HS-5 (cell line): Measurements from ENCODE around the gene PCDHA13.
"Not testable (repeated sequence)": the region's sequence is repeated elsewhere in the genome, so short reads cannot be mapped to it uniquely, and the experiment has no call there.

ENCODE experiments used
- DNase-seq: peaks from one replicate; pipeline ENCODE4 v3.0.0-alpha.2; 2012; ENCODE audit warnings: low read depth

The PCDHA13 gene

DNA sequence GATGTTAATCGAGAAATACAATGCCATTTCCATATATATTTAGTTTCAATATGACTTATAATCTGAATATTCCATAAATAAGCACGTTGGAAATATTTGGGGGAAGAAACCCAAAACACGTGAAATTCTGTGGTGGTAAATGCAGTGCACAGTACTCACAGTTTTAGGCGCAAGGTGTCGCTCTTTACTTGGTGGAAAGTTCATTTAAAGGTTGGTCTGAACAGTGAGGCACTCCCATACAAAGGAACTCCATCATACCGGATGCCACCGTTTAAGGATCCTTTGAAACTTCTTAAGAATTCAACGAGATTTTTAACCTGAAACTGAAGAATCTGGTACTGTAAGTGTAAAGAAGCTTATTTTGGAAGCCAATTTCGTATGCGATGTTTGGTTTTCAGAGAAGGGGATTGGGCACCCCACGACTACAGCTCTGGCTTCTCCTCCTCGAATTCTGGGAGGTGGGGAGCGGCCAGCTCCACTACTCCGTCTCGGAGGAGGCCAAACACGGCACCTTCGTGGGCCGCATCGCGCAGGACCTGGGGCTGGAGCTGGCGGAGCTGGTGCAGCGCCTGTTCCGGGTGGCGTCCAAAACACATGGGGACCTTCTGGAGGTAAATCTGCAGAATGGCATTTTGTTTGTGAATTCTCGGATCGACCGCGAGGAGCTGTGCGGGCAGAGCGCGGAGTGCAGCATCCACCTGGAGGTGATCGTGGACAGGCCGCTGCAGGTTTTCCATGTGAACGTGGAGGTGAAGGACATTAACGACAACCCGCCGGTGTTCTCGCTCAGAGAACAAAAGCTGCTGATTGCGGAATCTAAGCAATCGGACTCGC lies 13.0 kb upstream of the PCDHA13 start, which contains the start of gene PCDHA11:
Gene PCDHA11 (plus strand): TSS at position 237 of the 834 bp plus-strand sequence. CDS start 147 bp downstream, at position 384.
- no peak for DNase-seq

- no peak for DNase-seq
Measured at GRCh38 chr5:140869555-140869886, 12.4 kb upstream of the PCDHA13 start.

DNA sequence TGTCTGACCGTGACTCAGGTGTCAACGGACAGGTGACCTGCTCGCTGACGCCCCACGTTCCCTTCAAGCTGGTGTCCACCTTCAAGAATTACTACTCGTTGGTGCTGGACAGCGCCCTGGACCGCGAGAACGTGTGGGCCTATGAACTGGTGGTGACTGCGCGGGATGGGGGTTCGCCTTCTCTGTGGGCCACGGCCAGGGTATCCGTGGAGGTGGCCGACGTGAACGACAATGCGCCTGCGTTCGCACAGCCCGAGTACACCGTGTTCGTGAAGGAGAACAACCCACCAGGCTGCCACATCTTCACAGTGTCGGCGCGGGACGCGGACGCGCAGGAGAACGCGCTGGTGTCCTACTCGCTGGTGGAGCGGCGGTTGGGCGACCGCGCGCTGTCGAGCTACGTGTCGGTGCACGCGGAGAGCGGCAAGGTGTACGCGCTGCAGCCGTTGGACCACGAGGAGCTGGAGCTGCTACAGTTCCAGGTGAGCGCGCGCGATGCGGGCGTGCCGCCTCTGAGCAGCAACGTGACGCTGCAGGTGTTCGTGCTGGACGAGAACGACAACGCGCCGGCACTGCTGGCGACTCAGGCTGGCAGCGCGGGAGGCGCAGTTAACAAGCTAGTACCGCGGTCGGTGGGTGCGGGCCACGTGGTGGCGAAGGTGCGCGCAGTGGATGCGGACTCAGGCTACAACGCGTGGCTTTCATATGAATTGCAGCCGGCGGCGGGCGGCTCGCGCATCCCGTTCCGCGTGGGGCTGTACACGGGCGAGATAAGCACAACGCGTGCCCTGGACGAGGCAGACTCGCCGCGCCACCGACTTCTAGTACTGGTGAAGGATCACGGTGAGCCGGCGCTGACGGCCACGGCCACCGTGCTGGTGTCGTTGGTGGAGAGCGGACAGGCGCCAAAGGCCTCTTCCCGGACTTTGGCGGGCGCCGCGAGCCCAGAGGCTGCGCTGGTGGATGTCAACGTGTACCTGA lies 11.4 kb upstream of the PCDHA13 start:
- no peak for DNase-seq

- no peak for DNase-seq
Measured at GRCh38 chr5:140875085-140876065, 6.5 kb upstream of the PCDHA13 start, which contains the start of gene PCDHA12. Gene PCDHA12, plus strand, starts transcription at chr5:140875308. Its CDS starts 165 bp downstream, at chr5:140875473.

- DNase-seq = not testable (repeated sequence)
Measured at GRCh38 chr5:140876541-140877261, 5.2 kb upstream of the PCDHA13 start.

DNA sequence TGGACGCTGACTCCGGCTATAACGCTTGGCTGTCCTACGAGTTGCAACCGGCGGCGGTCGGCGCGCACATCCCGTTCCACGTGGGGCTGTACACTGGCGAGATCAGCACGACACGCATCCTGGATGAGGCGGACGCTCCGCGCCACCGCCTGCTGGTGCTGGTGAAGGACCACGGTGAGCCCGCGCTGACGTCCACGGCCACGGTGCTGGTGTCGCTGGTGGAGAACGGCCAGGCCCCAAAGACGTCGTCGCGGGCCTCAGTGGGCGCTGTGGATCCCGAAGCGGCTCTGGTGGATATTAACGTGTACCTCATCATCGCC lies 4.7 kb upstream of the PCDHA13 start:
- no peak for DNase-seq

DNA sequence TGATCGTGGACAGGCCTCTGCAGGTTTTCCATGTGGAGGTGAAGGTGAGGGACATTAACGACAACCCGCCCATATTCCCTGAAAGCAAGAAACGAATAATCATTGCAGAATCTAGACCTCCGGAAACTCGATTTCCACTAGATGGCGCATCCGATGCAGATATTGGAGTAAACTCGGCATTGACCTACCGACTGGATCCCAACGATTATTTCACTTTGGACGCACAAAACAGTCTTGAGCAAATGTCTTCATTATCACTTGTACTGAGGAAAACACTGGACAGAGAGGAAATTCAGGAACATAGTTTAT lies 621 bp downstream of the PCDHA13 start:
- peak; percentile 9 for DNase-seq

GRCh38 chr5:140883373-140883772 lies 1.4 kb downstream of the PCDHA13 start:
- DNase-seq = no peak

- no peak for DNase-seq
Measured at GRCh38 chr5:140883927-140884697, 2.2 kb downstream of the PCDHA13 start.

DNA sequence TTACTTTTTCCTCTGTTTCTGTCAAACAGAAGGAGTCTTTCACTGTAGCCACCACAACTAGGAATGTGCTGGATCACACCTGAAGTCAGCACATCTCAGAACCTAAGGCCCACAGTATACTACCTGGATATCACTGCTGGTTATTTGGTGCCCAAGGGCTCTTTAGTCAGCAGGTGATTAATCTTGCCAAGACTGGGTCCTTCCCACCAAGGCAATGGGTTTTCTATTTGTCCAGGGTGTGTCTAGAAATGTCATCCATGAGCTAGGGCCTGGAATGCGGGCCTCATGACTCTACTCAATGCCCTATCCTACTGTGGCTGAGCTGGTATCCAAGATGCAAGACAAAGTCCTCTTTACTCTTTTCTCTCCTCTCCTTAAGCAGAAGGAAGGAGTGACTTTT lies 34.4 kb downstream of the PCDHA13 start:
- no peak for DNase-seq

DNA sequence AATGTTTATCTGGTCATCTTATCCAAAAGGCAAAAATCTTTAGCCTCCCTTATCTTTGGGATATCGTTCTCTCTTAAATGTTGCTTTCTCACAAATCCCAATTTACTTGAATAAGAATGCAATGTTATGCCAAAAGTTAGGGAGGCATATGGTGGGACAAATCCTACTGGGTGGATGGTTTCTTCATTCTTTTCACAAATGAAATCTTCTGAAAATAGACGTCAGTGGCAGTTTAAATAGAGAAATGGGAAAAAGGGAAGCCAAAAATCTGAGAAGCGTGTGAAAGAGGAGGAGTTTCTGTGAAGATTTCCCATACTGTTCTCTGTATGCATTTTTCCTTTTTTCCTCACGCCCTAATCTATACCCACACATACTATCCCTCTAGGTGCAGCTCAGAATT lies 41.7 kb downstream of the PCDHA13 start:
- no peak for DNase-seq

- DNase-seq = no peak
Measured at GRCh38 chr5:140925806-140926442, 44.0 kb downstream of the PCDHA13 start, which contains the start of gene PCDHAC1. Gene PCDHAC1, plus strand, starts transcription at chr5:140926299. Its CDS starts 594 bp downstream, at chr5:140926893.

GRCh38 chr5:140926443-140927227 lies 44.7 kb downstream of the PCDHA13 start:
- DNase-seq = peak; percentile 46

DNA sequence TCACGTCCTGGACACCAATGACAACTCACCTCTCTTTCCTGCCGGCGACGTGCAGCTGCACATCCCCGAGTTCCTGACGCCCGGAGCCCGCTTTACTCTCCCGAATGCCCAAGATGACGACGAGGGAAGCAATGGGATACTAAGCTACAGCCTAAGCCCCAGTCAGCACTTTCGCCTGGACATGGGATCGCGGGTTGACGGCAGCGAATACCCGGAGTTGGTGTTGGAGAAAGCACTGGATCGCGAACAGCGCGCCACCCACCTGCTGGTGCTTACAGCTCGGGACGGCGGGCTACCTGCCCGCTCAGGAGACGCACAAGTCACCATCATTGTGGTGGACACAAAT lies 45.3 kb downstream of the PCDHA13 start:
- DNase-seq = no peak
